A549 (cell line): Measurements from ENCODE around the gene QPCT.

Experiments used
- CTCF ChIP-seq: fragments of >200 bp; sonication (Bioruptor Twin); formaldehyde crosslinking; IDR thresholded peaks from 3 replicates; pipeline ENCODE4 v1.5.1; 2016
- EP300 ChIP-seq, 2 experiments: fragments of >200 bp; sonication (Bioruptor Twin); formaldehyde crosslinking; IDR thresholded peaks; 2 replicates in 1 of 2; 3 replicates in 1 of 2; pipeline ENCODE4 v1.6.1; 2016 to 2017
- TF ChIP-seq, protein P1 (sequence below): IDR thresholded peaks from 2 replicates; pipeline ENCODE4 v1.6.1; 2012

DNA sequence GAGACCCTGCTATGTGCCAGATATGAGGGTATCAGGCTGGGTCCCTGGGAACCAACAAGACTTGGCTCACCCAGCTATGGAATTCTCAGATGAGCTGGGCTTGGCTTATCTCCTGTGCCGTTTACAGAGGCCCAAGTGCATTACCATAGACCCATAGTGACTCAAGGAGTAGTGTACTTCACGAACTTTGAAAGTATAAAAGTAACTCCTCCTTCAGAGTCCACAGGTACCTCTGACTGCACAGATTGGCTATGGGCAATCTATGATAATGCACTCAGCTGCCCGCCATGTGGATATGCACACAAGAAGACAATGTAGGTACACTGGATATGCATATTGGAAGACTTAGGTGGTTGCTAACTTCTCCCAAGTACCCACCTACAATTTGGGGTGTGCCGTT, 78.4 kb downstream of the QPCT start:
- no peak for TF ChIP-seq CTCF
- no peak for TF ChIP-seq EP300 (IDR thresholded peaks at IDR 0.05)
- TF ChIP-seq, protein P1, sequence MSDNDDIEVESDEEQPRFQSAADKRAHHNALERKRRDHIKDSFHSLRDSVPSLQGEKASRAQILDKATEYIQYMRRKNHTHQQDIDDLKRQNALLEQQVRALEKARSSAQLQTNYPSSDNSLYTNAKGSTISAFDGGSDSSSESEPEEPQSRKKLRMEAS, result no peak
